Measurements from ENCODE around the gene OSER1. TPM values are rescaled to one million over a fixed set of nuclear protein-coding genes. Genes with fewer than 3 reads are reported as not detected.

Gene OSER1
- total and polyA plus RNA-seq, 2 of the 8 experiments (the other 6 are each of a cell fraction or from before 2014, with no cell fraction given): 24.5 to 31.8 TPM

DNA sequence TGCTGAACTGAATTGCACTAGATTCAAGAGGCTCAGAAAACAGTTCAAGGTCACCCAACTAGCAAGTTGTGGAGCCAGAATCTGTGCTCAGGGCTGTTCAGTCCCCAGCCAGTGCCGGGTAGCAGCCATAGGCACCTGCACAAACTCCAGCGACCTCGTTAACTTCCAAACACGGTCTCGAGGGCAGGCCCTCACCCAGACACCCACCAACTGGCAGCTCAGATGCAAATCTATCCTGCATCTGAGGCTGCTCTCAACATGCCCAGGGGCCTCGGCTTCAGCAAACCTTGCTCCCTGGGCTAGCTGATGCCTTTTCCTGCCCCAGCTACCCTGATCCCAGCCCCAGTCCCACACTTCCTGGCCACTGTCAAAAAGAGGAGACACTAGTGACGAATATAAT is 27.3 kb downstream of the OSER1 start:
- Histone ChIP-seq H3K4me3 (ENCODE audit: extremely low read depth in 1 of 4, insufficient read depth in 2 of 4, low read depth in 3 of 4, low read length in 4 of 4) (no peak overlapping the region), H3K23me2 (ENCODE audit: low read depth, low read length) (peaks cover 18% of the 10 kb centered on the region), H3K27me3 (replicated peaks in 1 of 4; ENCODE audit: control insufficient read depth in 3 of 4, extremely low read depth in 1 of 4, insufficient read depth in 3 of 4, low read length in 3 of 4) (peaks cover 0 to 4% (median 1%) of the 10 kb centered on the region in 4 experiments; a peak in 2 of 7 replicates), H3K4ac (replicated peaks; ENCODE audit: insufficient read length, low read depth, low read length) (no peak overlapping the region), H3K79me1 (ENCODE audit: low read depth, low read length) (no peaks in the 10 kb centered on the region), H3K4me1 (replicated peaks in 1 of 4; ENCODE audit: control insufficient read depth in 3 of 4, insufficient read depth in 4 of 4, low read length in 3 of 4) (peaks cover 0 to 19% (median 7%) of the 10 kb centered on the region in 4 experiments; a peak in 5 of 7 replicates), H3K9me3 (ENCODE audit: insufficient read depth in 2 of 2, low read depth in 1 of 2, low read length in 1 of 2) (no peaks in the 10 kb centered on the region), H3K36me3 (ENCODE audit: control insufficient read depth in 2 of 4, insufficient read depth in 4 of 4, low read length in 3 of 4) (no peaks in the 10 kb centered on the region), H2BK20ac (ENCODE audit: low read length) (no peak overlapping the region), H3K4me2 (ENCODE audit: insufficient read depth in 1 of 2, low read depth in 2 of 2, low read length in 2 of 2) (no peak overlapping the region), H2BK15ac (ENCODE audit: low read length) (no peak overlapping the region), H4K8ac (ENCODE audit: extremely low read depth, insufficient read depth, low read length) (no peak overlapping the region), H4K20me1 (replicated peaks in 1 of 2; ENCODE audit: control insufficient read depth in 1 of 2, insufficient read depth in 2 of 2, low read length in 2 of 2) (peaks cover 0 to 4% of the 10 kb centered on the region in 2 experiments), H4K5ac (ENCODE audit: insufficient read length, low read depth, low read length) (no peak overlapping the region), H3K56ac (replicated peaks; ENCODE audit: insufficient read length, low read depth, low read length) (no peak overlapping the region), H3K14ac (ENCODE audit: insufficient read length) (no peak overlapping the region), H2AFZ (ENCODE audit: low read length) (no peak overlapping the region), H2BK120ac (replicated peaks; ENCODE audit: low read depth, low read length) (no peak overlapping the region), H2AK5ac (ENCODE audit: low read depth, low read length) (no peak overlapping the region), H3K9ac (replicated peaks in 1 of 4; ENCODE audit: extremely low read depth in 1 of 4, low read depth in 3 of 4, low read length in 3 of 4) (no peak overlapping the region), H2BK12ac (ENCODE audit: low read depth, low read length) (no peak overlapping the region), H3K23ac (ENCODE audit: insufficient read length) (no peak overlapping the region), H3K79me2 (ENCODE audit: control insufficient read depth in 1 of 2, insufficient read depth in 2 of 2, low read length in 2 of 2) (no peaks in the 10 kb centered on the region), H3K18ac (ENCODE audit: extremely low read depth, low read length) (no peak overlapping the region), H2BK5ac (ENCODE audit: low read depth, low read length) (no peak overlapping the region), H3K27ac (ENCODE audit: low read depth, low read length) (no peak overlapping the region), H4K91ac (replicated peaks; ENCODE audit: insufficient read length, low read length) (no peak overlapping the region)
- FAIRE-seq (no peak), DNase-seq (ENCODE audit: low read depth in 1 of 2, low spot score in 2 of 2) (no peak)
- 90% methylated on average over 7 of the region's 7 CpGs; no CpG with 5 or more reads in 1 of the 2 experiments for WGBS, 2 experiments (ENCODE audit: extremely low coverage in 1 of 2, insufficient coverage in 1 of 2, insufficient read length in 1 of 2, insufficient replicate concordance in 2 of 2, low coverage in 1 of 2, low lambda C conversion rate in 2 of 2, missing lambda C conversion rate in 1 of 2)
- POLR2A ChIA-PET (ENCODE audit: partially characterized antibody): no interaction called here
- TF ChIP-seq SIX5 (IDR thresholded peaks at IDR 0.05; ENCODE audit: low read depth, low read length) (no peak), CEBPB (IDR thresholded peaks at IDR 0.05; ENCODE audit: low read depth, low read length) (no peak), TBP (IDR thresholded peaks at IDR 0.05; ENCODE audit: low read depth, low read length) (no peak)
- CTCF ChIA-PET (ENCODE audit: partially characterized antibody): interaction anchor here (0.7 to 17.7 kb wide), 4 partner anchors 11 to 69 kb away, joined by 4 to 512 read pairs (median 6); no protein-coding TSS in a partner anchor
